HepG2 (cell line): ENCODE measurements around the gene KCNMA1. TPM values are rescaled to one million over a fixed set of nuclear protein-coding genes. Genes with fewer than 3 reads are reported as not detected.

Experiments
- ATAC-seq: fragments of 200-7000 bp; cut with Tn5 transposase; 3 replicates; pipeline ENCODE4 v1.9.1; 2020; ENCODE audit warnings: mild to moderate bottlenecking, moderate library complexity
- BruUV-seq: library from RNA; stranded (reverse); fragments of 400-500 nt; replicated peaks from 2 replicates; lab custom pipeline; 2021; lab: Mats Ljungman, UMichigan
- CTCF ChIA-PET: fragments of 300-600 bp; formaldehyde crosslinking; extraction: SDS; loops from one replicate; lab custom pipeline; 2021; ENCODE audit warnings: low total read pairs, inconsistent platforms, low intra/inter-chr PET ratio; lab: Yijun Ruan, JAX
- POLR2A ChIA-PET: fragments of 350-600 bp; sonication (Branson Sonifier 250); formaldehyde crosslinking; loops from one replicate; lab custom pipeline; 2020; ENCODE audit warnings: antibody characterized with exemption, inconsistent platforms; lab: Yijun Ruan, JAX
- DNase-seq: peaks from one replicate; pipeline ENCODE4 v3.0.0-alpha.2; 2015; ENCODE audit warnings: low spot score
- FAIRE-seq: peaks from 3 replicates; lab custom pipeline; 2011; peaks lifted over from hg19 to GRCh38; lab: Jason Lieb, UNC
- H2AFZ ChIP-seq: one replicate; pipeline ENCODE4 v1.6.1; 2011; ENCODE audit warnings: low read length, inconsistent platforms
- H3K27ac ChIP-seq: fragments of 300-600 bp; 3 replicates; pipeline ENCODE4 v1.8.0; 2011; ENCODE audit warnings: mixed run types, mild to moderate bottlenecking, mixed read lengths, low read length, inconsistent platforms; ENCODE audit not compliant: insufficient read depth; ENCODE audit errors: extremely low read length
- H3K27me3 ChIP-seq, 2 experiments: fragments of 200-600 bp in 1 of 2; 2 replicates in 1 of 2; 3 replicates in 1 of 2; pipeline versions ENCODE4 v1.6.0 to v1.8.0; 2011; ENCODE audit warnings: low read length in 2 of 2, mild to moderate bottlenecking in 2 of 2, moderate library complexity in 2 of 2, inconsistent platforms in 1 of 2; ENCODE audit not compliant: insufficient read depth in 2 of 2, control insufficient read depth in 1 of 2
- H3K36me3 ChIP-seq, 2 experiments: fragments of 200-600 bp in 1 of 2; replicated peaks in 1 of 2; 2 replicates in 1 of 2; 3 replicates in 1 of 2; pipeline versions ENCODE4 v1.5.1 to v1.8.0; 2011; ENCODE audit warnings: low read length in 2 of 2, inconsistent platforms in 1 of 2; ENCODE audit not compliant: insufficient read depth in 2 of 2, control insufficient read depth in 1 of 2
- H3K4me1 ChIP-seq: 2 replicates; pipeline ENCODE4 v1.5.1; 2012; ENCODE audit warnings: low read length, inconsistent platforms; ENCODE audit not compliant: insufficient read depth
- H3K4me2 ChIP-seq: 2 replicates; pipeline ENCODE4 v1.6.0; 2011; ENCODE audit warnings: low read depth, low read length, inconsistent platforms
- H3K4me3 ChIP-seq, 3 experiments: fragments of 200-600 bp in 1 of 3; sonication (generic), shearing (Covaris generic) in 1 of 3; replicated peaks in 1 of 3; 2 replicates each; pipeline ENCODE4 v1.5.1; 2011 to 2016; ENCODE audit warnings: low read length in 3 of 3, inconsistent platforms in 2 of 3, low read depth in 2 of 3, mild to moderate bottlenecking in 2 of 3, control low read depth in 1 of 3, mixed read lengths in 1 of 3; ENCODE audit not compliant: insufficient read depth in 1 of 3
- H3K79me2 ChIP-seq: one replicate; pipeline ENCODE4 v1.6.1; 2011; ENCODE audit warnings: low read length, inconsistent platforms; ENCODE audit not compliant: insufficient read depth
- H3K9ac ChIP-seq: 2 replicates; pipeline ENCODE4 v1.6.0; 2011; ENCODE audit warnings: mild to moderate bottlenecking, low read depth, low read length, inconsistent platforms; ENCODE audit not compliant: insufficient read depth
- H3K9me3 ChIP-seq: 2 replicates; pipeline ENCODE4 v1.5.1; 2012; ENCODE audit warnings: mild to moderate bottlenecking, low read length
- H4K20me1 ChIP-seq: 2 replicates; pipeline ENCODE4 v1.6.0; 2011; ENCODE audit warnings: inconsistent platforms, mild to moderate bottlenecking, low read length, moderate library complexity; ENCODE audit not compliant: insufficient read depth
- ATM ChIP-seq: fragments of 450-650 bp; IDR thresholded peaks from 2 replicates; pipeline ENCODE4 v1.7.1; 2017; ENCODE audit warnings: mild to moderate bottlenecking, borderline replicate concordance
- CENPX ChIP-seq: sonication (generic); formaldehyde crosslinking; IDR thresholded peaks from 2 replicates; pipeline ENCODE4 v1.9.0; 2021; ENCODE audit warnings: mild to moderate bottlenecking, missing genetic modification reagents, moderate library complexity
- ETV6 ChIP-seq: sonication (generic); formaldehyde crosslinking; conservative IDR thresholded peaks from 2 replicates; pipeline ENCODE4 v1.4.0; 2020; ENCODE audit warnings: missing genetic modification reagents
- HIVEP1 ChIP-seq: sonication (generic); formaldehyde crosslinking; IDR thresholded peaks from 2 replicates; pipeline ENCODE4 v1.4.0; 2020; ENCODE audit warnings: mild to moderate bottlenecking, missing genetic modification reagents
- KAT2B ChIP-seq: fragments of 150-350 bp; IDR thresholded peaks from 2 replicates; pipeline ENCODE4 v1.6.1; 2014; ENCODE audit warnings: low read depth, low read length, borderline replicate concordance
- RORA ChIP-seq: sonication (generic); formaldehyde crosslinking; IDR thresholded peaks from 2 replicates; pipeline ENCODE4 v1.5.0; 2020; ENCODE audit warnings: mild to moderate bottlenecking, missing genetic modification reagents, moderate library complexity
- SATB2 ChIP-seq: sonication (generic); formaldehyde crosslinking; IDR thresholded peaks from 2 replicates; pipeline ENCODE4 v1.5.0; 2020; ENCODE audit warnings: missing genetic modification reagents
- YY1 ChIP-seq: IDR thresholded peaks from 2 replicates; pipeline ENCODE4 v1.6.1; 2011; ENCODE audit warnings: low read length, low read depth, moderate library complexity, mild to moderate bottlenecking; ENCODE audit not compliant: insufficient read depth, insufficient replicate concordance
- ZKSCAN8 ChIP-seq: IDR thresholded peaks from 2 replicates; pipeline ENCODE4 v1.6.1; 2016; ENCODE audit warnings: borderline replicate concordance, missing genetic modification reagents, missing compliant biosample characterization
- ZNF607 ChIP-seq: sonication (generic); formaldehyde crosslinking; IDR thresholded peaks from 2 replicates; pipeline ENCODE4 v1.5.1; 2020; ENCODE audit warnings: missing genetic modification reagents, mild to moderate bottlenecking, borderline replicate concordance
- ZNF891 ChIP-seq: sonication (generic); formaldehyde crosslinking; IDR thresholded peaks from 2 replicates; pipeline ENCODE4 v1.5.0; 2020; ENCODE audit warnings: mild to moderate bottlenecking, missing genetic modification reagents
- WGBS: methylation state at CpG from one replicate; pipeline ENCODE4 v1.1.6; 2017; ENCODE audit warnings: low lambda C conversion rate; 5-methylcytosine and 5-hydroxymethylcytosine counted together
- in situ Hi-C: cut with HindIII; loops from 2 replicates; pipeline ENCODE4 v1.10.0; 2017; ENCODE audit warnings: low pct_unique_long_range_greater_than_20kb; ENCODE audit not compliant: extremely low pct_ligation_motif_present
- intact Hi-C: fragments of 100-400 bp; cut with micrococcal nuclease; formaldehyde crosslinking; loops from one replicate; pipeline ENCODE4 v1.10.0; 2022; ENCODE audit not compliant: unreplicated experiment
- polyA plus RNA-seq, 8 experiments: library from polyadenylated mRNA; depleted of rRNA in 3 of 8; stranded (reverse) in 7 of 8; unstranded in 1 of 8; fragments of >200 nt; fragmentation: Illumina TruSeq in 4 of 8; extraction: Trizol in 4 of 8; gene quantifications; 2 replicates each; pipeline versions ENCODE4 v1.2.1 to v1.2.3, GENCODE V29; 2011 to 2016; ENCODE audit warnings: low read depth in 4 of 8, missing spikeins in 1 of 8, mixed read lengths in 1 of 8; ENCODE audit not compliant: insufficient read depth in 1 of 8
- total RNA-seq, 5 experiments: library from RNA; depleted of rRNA; stranded (reverse); fragments of >200 nt; fragmentation: Illumina TruSeq; extraction: Trizol; gene quantifications; 2 replicates each; pipeline ENCODE4 v1.2.3, GENCODE V29; 2016; ENCODE audit warnings: low read depth in 1 of 5
- TF ChIP-seq, protein P1 (sequence below): sonication (generic); formaldehyde crosslinking; IDR thresholded peaks from 2 replicates; pipeline ENCODE4 v1.5.1; 2020; ENCODE audit warnings: missing genetic modification reagents, mild to moderate bottlenecking, borderline replicate concordance
- TF ChIP-seq, protein P2 (sequence below): sonication (generic); formaldehyde crosslinking; IDR thresholded peaks from 2 replicates; pipeline ENCODE4 v1.4.0; 2020; ENCODE audit warnings: mild to moderate bottlenecking, missing genetic modification reagents

Gene KCNMA1
- total and polyA plus RNA-seq, 2 of the 13 experiments (the other 11 are each of a cell fraction or from before 2014, with no cell fraction given): 0.02 TPM; not detected in 1

- BruUV-seq: no TSS peak
- ChIA-PET POLR2A (no interaction called here), CTCF (no interaction called here)
- ATAC-seq: no peak
- H4K20me1 ChIP-seq: no peaks in the 10 kb centered on the region
- no peak overlapping the region for H3K4me2 ChIP-seq
- H3K79me2 ChIP-seq: no peaks in the 10 kb centered on the region
- intact Hi-C loops (no loop called here), in situ Hi-C loops (no loop called here)
- no peaks in the 10 kb centered on the region for H3K4me1 ChIP-seq
- no peak for DNase-seq
- no peak overlapping the region for H3K4me3 ChIP-seq
- no peak overlapping the region for H3K27ac ChIP-seq
- no peak for FAIRE-seq
- WGBS: 31% methylated on average over 3 of the region's 3 CpGs
- no peak overlapping the region for H2AFZ ChIP-seq
- TF ChIP-seq KAT2B (no peak), ZNF891 (CRISPR knock-in tag) (no peak), SATB2 (CRISPR knock-in tag) (no peak), ATM (no peak), CENPX (no peak), YY1 (no peak), ETV6 (CRISPR knock-in tag) (no peak), ZKSCAN8 (no peak), ZNF607 (no peak), RORA (CRISPR knock-in tag) (no peak), HIVEP1 (CRISPR knock-in tag) (no peak)
- TF ChIP-seq, protein P1, sequence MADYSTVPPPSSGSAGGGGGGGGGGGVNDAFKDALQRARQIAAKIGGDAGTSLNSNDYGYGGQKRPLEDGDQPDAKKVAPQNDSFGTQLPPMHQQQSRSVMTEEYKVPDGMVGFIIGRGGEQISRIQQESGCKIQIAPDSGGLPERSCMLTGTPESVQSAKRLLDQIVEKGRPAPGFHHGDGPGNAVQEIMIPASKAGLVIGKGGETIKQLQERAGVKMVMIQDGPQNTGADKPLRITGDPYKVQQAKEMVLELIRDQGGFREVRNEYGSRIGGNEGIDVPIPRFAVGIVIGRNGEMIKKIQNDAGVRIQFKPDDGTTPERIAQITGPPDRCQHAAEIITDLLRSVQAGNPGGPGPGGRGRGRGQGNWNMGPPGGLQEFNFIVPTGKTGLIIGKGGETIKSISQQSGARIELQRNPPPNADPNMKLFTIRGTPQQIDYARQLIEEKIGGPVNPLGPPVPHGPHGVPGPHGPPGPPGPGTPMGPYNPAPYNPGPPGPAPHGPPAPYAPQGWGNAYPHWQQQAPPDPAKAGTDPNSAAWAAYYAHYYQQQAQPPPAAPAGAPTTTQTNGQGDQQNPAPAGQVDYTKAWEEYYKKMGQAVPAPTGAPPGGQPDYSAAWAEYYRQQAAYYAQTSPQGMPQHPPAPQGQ (CRISPR knock-in tag): no peak
- TF ChIP-seq, protein P2, sequence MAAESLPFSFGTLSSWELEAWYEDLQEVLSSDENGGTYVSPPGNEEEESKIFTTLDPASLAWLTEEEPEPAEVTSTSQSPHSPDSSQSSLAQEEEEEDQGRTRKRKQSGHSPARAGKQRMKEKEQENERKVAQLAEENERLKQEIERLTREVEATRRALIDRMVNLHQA: no peak
- H3K9ac ChIP-seq: no peak overlapping the region
- H3K36me3 ChIP-seq: no peaks in the 10 kb centered on the region
- no peaks in the 10 kb centered on the region for H3K27me3 ChIP-seq
- no peaks in the 10 kb centered on the region for H3K9me3 ChIP-seq
Measured at GRCh38 chr10:77131214-77131613, 506.4 kb downstream of the KCNMA1 start.
